ENCODE measurements around the gene RLF. TPM values are rescaled to one million over a fixed set of nuclear protein-coding genes. Genes with fewer than 3 reads are reported as not detected.

The RLF gene
- polyA plus RNA-seq, 1 donor: 28.4 TPM

DNA sequence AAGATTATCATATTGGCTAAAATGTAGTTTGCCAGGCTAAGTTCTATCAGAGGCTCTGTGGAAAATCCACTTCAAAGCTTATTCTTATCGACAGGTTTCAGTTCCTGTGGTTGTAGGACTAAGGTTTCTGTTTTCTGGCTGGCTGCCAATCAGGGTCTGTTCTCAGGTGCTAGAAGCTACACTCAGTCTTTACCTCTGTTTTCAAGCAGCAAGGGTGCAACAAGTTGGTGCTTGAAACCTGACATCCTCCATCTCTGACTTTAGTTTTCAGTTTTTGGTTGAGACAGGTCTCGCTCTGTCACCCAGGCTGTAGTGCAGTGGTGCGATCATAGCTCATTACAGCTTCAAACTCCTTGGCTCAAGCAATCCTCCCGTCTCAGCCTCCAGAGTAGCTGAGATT, 71.3 kb downstream of the RLF start:
- DNase-seq: no peak

- no peak for DNase-seq
These were observed 78.4 kb downstream of the RLF start for GRCh38 chr1:40239626-40240025.

- DNase-seq: no peak
These were observed 79.2 kb downstream of the RLF start for GRCh38 chr1:40240390-40240789.

DNA sequence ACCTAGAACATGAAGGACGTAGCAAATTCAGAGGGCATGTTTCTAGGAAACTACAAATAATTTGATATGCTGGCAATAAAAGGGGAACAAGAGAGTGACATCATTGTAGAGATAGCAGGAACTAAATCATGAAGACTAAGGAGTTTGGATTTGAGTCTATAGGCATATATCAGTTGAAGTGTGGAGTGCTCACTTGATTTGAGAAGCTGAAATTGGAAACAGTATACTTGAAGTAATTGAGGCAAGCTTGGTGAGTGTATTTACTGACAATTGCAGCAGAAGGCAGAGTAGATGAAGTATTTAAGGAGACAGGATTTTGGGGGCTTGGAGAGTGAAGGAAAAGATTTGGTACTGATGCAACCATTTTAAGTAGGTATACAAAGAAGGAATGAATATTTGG, 80.2 kb downstream of the RLF start:
- no peak for DNase-seq

DNA sequence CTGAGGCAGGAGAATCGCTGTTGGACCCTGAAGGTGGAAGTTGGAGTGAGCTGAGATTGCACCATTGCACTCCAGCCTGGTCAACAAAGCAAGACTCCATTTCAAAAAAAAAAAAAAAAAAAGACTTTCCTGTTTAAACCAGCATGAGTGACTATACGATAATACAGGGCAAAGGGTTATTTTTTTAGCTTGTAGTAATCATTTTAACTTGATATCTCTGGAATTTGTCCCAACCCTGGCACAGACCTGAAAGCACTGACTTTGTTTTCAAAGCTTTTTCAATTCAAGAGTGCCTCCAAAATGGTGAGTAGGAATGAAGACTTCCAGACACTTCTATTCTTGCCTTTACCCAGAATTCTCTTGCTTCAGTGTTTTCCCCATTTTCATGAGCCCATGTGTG, 82.2 kb downstream of the RLF start:
- DNase-seq: no peak

GRCh38 chr1:40244138-40244744, 83.1 kb downstream of the RLF start:
- no peak for DNase-seq

GRCh38 chr1:40245686-40246085, 84.5 kb downstream of the RLF start:
- no peak for DNase-seq

- DNase-seq: no peak
These were observed 86.5 kb downstream of the RLF start, which contains the start of gene TMCO2 for GRCh38 chr1:40247655-40248054. TSS of gene TMCO2 (plus strand) at chr1:40247937. CDS start at chr1:40247994, 57 bp downstream.

- no peak for DNase-seq
These were observed 87.2 kb downstream of the RLF start for GRCh38 chr1:40248412-40248811.

DNA sequence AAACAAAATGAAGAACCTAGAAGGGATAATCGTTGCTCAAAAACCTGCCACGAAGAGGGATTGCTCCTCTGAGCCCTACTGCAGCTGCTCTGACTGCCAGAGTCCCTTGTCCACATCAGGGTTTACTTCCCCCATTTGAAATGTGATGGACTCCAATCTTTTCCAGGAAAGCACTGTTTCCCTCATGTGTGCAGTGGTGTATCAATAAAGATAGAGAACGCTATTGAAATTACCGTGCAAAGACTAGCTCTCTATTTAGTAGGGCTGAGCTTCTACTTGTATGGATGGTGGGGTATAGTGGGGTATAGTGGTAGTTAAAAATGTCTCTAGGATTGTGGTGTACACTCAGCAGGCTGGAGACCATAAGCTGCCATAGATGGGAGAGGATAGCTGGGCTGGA, 90.3 kb downstream of the RLF start:
- no peak for DNase-seq

GRCh38 chr1:40252601-40253000, 91.4 kb downstream of the RLF start:
- DNase-seq: no peak

DNA sequence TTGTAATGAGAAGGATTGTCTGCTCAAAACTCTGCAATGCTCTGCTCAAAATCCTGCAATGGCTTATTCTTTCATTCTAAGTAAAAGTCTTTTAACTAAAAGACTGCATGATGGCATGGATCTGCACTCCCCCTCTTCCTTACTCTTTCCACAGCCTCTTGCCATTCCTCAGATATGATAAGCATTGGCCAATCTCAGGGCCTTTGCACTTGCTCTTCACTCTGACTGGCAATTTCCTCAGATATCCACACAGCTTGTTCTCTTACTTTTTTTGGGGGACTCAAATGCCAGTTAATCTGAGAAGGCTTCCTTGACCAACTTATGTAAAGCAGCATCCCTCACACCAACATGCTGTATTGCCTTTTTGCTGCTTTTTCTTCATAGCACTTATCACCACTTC, 94.0 kb downstream of the RLF start:
- DNase-seq: no peak

DNA sequence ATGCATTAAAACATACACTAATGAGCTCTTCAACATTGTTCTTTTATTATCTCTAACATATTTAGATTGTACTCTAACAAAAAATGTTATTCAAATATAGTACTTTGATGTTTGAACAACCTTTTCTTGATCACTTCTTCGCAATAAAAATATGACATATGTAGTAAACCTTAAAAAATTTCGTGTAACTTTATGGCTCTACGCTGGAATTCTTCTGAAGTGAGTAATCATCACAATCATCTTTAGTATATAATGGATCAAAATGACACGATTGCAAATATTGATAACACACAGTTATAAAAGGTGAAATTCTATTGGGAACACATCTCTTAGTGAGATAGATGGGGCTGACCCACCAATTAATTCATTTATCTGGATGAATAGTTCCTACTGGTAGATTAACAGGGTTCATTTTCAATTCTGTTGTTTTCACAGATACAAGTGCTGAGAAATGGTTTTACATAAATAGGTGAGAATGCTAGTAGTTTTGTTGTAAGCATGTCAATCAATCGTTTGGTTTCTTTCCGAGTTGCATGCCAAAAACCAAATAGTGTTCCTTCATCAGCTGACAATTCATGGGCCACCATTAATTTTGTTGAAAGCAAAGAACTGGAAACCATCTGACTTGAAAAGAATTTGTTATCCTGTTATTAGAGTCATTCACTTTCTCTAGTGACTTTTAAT, 95.4 kb downstream of the RLF start:
- no peak for DNase-seq

- DNase-seq: no peak
These were observed 96.1 kb downstream of the RLF start for GRCh38 chr1:40257313-40257687.

DNA sequence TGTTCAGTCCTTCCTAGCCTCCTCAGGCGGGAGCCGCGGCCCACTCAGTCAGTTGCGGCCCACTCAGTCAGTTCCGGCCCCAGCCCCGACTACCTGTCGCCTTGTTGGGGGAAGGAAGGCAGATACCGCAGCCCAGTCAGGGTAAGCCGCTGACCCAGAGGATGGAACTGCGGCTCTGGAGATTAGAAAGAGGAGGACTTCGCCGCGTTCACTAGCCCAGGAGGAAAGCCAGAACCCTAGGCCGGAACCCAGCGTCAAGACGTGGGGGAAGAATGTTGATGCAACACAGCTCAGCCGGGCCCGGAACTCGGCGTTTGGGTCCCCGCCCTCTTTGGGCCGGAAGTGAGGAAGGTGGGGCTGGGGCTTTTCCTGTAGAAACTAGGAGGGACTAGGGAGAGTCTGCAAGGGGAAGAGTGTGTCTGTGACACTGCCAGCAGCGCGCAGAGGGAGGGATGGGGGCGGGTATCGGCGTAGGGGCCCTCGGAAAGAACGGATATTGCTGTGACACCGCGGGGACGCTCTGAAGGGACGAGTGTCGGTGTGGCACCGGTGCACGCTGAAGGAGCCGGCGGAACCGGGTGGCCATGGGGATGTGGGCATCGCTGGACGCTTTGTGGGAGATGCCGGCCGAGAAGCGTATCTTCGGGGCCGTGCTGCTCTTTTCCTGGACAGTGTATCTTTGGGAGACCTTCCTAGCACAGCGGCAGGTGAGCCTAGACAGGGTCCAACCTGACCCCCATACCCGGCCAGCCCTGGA, 96.7 kb downstream of the RLF start, which contains the start of gene ZMPSTE24:
ZMPSTE24 (plus strand) TSS at position 549 of the 757 bp plus-strand sequence; CDS start at position 585, 36 bp downstream.
- DNase-seq: peak; percentile 97

DNA sequence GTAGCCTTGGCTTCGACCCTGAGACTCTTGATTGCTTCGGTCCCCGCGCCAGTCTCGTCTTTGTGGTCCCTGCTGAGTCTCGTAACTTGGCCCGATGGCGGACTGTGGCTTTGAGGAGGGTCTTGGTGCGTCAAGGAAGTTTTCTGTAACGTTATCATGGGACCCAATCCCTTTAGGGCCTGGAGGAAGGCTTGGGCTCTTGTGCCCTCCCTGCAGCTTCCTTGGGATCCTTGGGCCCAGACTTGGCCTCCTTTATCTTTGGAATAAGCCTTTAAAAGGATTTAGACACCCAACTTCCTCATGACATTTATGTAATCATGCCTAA, 97.2 kb downstream of the RLF start:
- DNase-seq: peak; percentile 11

DNA sequence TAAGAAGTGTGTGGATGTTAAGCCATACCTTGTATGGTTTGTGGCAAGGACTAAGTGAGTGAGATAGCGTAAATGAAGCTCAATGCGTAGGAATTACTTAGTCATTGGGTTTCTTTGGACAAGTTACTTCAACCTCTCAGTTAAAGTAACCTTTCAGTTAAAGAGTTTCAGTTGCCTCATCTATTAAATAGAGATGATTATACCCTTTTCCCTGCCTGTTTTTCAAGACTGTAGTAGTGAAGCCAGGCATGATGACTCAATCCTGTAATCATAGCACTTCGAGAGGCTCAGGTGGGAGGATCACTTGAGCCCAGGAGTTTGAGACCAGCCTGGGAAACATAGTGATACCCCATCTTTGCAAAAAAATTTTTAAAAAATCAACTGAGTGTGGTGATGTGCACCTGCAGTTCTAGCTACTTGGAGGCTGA, 103.2 kb downstream of the RLF start:
- DNase-seq: no peak

DNA sequence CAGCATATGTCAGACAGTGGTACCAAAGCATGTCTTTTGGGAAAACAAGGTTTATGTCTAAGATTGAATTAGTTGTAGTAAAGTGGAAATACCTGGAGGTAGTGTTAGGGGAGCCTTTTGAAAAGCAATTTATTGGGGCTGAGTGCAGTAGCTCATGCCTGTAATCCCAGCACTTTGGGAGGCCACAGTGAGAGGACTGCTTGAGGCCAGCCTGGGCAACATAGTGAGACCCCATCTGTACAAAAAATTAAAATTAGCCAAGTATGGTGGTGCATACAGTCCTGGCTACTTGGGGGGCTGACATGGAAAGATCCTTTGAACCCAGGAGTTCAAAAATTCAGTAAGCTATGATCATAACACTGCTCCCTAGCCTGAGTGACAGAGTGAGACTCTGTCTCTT, 104.1 kb downstream of the RLF start:
- no peak for DNase-seq

GRCh38 chr1:40265919-40266318, 104.7 kb downstream of the RLF start:
- no peak for DNase-seq

DNA sequence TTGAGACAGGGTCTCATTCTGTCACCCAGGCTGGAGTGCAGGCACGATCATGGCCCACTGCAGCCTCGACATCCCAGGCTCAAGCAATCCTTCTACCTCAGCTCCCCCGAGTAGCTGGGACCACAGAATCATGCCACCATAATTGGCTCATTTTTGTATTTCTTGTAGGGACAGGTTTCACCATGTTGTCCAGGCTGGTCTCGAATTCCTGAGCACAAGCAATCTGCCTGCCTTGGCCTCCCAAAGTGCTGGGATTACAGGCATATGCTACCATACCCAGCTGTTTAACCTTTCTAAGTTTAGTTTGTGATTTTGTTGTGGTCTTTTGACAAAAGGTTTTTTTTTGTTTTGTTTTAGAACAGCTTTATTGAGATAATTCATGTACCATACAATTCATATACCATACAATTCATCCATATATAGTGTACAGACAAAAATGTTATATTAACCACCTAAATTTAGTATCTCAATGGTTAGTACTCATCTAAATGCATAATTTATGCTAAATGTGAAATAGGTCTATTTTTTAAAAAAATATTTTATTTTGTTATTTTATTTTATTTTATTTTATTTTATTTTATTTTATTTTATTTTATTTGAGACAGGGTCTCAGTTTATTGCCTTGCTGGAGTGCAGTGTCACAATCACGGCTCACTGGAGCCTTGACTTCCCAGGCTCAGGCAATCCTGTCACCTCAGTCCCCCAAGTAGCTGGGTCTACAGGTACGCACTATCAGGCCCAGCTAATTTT, 105.8 kb downstream of the RLF start:
- DNase-seq: no peak

DNA sequence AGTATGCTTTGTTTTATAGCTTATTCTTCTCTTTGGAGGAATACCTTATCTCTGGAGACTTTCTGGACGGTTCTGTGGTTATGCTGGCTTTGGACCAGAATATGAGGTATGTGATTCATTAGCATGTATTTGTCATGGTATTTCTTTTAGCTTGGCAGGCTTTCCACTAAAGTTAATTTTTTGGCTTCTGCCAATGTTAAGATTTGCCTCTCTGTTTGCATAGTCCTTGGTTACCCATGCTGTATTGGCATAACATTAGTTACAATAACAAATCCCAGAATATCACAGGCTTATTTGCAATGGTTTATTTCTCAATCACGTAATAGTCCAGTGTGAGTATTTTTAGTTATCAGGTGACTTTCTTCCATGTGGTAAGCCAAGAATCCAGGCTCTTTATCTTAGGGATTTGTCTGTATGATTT, 106.6 kb downstream of the RLF start:
- DNase-seq: no peak

- no peak for DNase-seq
These were observed 107.0 kb downstream of the RLF start for GRCh38 chr1:40268211-40268610.

Measured in left kidney (tissue), 2 donors.